Measurements from ENCODE around the gene CWC22.

The CWC22 gene

DNA sequence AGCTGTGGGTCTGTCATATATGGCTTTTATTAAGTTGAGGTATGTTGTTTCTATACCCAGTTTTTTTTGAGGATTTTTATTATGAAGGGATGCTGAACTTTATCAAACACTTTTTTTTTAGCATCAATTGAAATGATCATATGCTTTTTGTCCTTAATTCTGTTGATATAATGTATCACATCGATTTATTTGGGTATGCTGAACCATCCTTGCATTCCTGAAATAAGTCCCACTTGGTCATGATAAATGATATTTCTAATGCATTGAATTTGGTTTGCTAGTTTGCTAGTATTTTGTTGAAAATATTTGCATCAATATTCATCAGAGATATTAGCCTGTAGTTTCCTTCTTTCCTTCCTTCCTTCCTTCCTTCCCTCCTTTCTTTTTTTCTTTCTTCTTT, 22.5 kb upstream of the CWC22 start:
- no peak overlapping the region for H3K18ac ChIP-seq (ENCODE audit: low read length)
- no peak overlapping the region for H2AK5ac ChIP-seq (ENCODE audit: low read length)
- H3K27me3 ChIP-seq (ENCODE audit: insufficient read depth, low read length, poor library complexity) = no peaks in the 10 kb centered on the region
- no CpG with 5 or more reads among the region's 1 CpG for WGBS (ENCODE audit: extremely low coverage, insufficient coverage, low lambda C conversion rate)
- no peaks in the 10 kb centered on the region for H3K79me2 ChIP-seq (ENCODE audit: control insufficient read depth, insufficient read depth, low read length)
- H4K8ac ChIP-seq (ENCODE audit: low read depth, low read length) = no peak overlapping the region
- H3K79me1 ChIP-seq (ENCODE audit: low read length) = no peaks in the 10 kb centered on the region
- H2BK15ac ChIP-seq (replicated peaks; ENCODE audit: low read depth) = no peak overlapping the region
- H4K5ac ChIP-seq (ENCODE audit: low read length) = no peak overlapping the region
- H3K56ac ChIP-seq (ENCODE audit: low read length) = no peak overlapping the region
- no peak overlapping the region for H3K9ac ChIP-seq (ENCODE audit: low read length)
- H3K36me3 ChIP-seq (ENCODE audit: control insufficient read depth, insufficient read depth, low read length) = no peaks in the 10 kb centered on the region
- H2BK120ac ChIP-seq (ENCODE audit: low read depth, low read length) = no peak overlapping the region
- H3K23ac ChIP-seq (ENCODE audit: low read length) = no peak overlapping the region
- no peak overlapping the region for H3K4me3 ChIP-seq (ENCODE audit: low read length)
- no peak overlapping the region for H2BK5ac ChIP-seq (ENCODE audit: low read length)
- no peak overlapping the region for H3K4me2 ChIP-seq (ENCODE audit: low read length)
- no peak for DNase-seq
- peaks cover 2% of the 10 kb centered on the region for H3K4me1 ChIP-seq (ENCODE audit: control insufficient read depth, low read depth, low read length)
- no peak overlapping the region for H3K27ac ChIP-seq (ENCODE audit: low read depth, low read length)
- no peak overlapping the region for H3K4ac ChIP-seq (ENCODE audit: low read depth, low read length)

DNA sequence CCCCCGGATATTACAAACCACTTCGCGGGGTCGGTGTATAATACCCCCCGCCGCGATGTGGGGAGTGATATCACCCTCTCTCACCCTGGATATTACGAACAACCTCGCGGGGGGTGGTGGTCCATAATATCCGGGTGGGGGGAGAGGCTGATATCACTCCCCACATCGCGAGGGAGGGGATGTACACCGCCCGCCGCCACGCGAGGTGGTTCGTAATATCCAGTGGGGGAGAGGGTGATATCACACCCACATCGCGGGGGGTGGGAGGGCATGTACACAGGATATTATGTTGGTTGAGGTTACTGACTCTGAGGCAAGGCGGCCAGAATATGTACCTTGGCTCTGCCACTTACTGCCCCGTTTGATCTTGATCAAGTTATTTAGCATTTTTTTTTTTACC, 14.8 kb upstream of the CWC22 start:
- Histone ChIP-seq H2BK120ac (ENCODE audit: low read depth, low read length) (no peak overlapping the region), H3K79me2 (ENCODE audit: control insufficient read depth, insufficient read depth, low read length) (no peaks in the 10 kb centered on the region), H4K5ac (ENCODE audit: low read length) (no peak overlapping the region), H3K23ac (ENCODE audit: low read length) (no peak overlapping the region), H3K27ac (ENCODE audit: low read depth, low read length) (no peak overlapping the region), H4K8ac (ENCODE audit: low read depth, low read length) (no peak overlapping the region), H3K27me3 (ENCODE audit: insufficient read depth, low read length, poor library complexity) (no peaks in the 10 kb centered on the region), H3K56ac (ENCODE audit: low read length) (no peak overlapping the region), H2AK5ac (ENCODE audit: low read length) (no peak overlapping the region), H3K36me3 (ENCODE audit: control insufficient read depth, insufficient read depth, low read length) (no peaks in the 10 kb centered on the region), H2BK15ac (replicated peaks; ENCODE audit: low read depth) (no peak overlapping the region), H3K4me1 (ENCODE audit: control insufficient read depth, low read depth, low read length) (no peaks in the 10 kb centered on the region), H3K18ac (ENCODE audit: low read length) (no peak overlapping the region), H2BK5ac (ENCODE audit: low read length) (no peak overlapping the region), H3K79me1 (ENCODE audit: low read length) (no peaks in the 10 kb centered on the region), H3K9ac (ENCODE audit: low read length) (no peak overlapping the region), H3K4me3 (ENCODE audit: low read length) (no peak overlapping the region), H3K4ac (ENCODE audit: low read depth, low read length) (no peak overlapping the region), H3K4me2 (ENCODE audit: low read length) (no peak overlapping the region)
- DNase-seq = no peak
- no CpG with 5 or more reads among the region's 23 CpGs for WGBS (ENCODE audit: extremely low coverage, insufficient coverage, low lambda C conversion rate)

DNA sequence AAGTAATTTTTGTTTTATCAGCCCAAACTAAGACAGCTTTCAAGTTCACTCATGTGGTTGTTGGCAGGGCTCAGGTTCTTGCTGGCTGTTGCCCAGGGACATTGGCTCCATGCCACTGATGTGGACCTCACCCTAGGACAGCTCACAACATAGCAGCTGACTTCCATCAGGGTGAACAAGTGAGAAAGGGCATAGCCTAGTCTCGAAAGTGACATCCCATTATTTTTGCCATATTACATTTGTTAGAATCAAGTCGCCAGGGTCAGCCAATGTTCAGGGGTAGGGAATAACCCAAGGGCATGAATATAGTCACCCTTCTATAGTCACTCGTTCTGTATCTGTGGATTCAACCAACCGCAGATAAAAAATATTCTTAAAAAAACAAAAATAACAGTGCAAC, 10.7 kb upstream of the CWC22 start:
- Histone ChIP-seq H3K23ac (ENCODE audit: low read length) (no peak overlapping the region), H2BK120ac (ENCODE audit: low read depth, low read length) (no peak overlapping the region), H3K4me3 (ENCODE audit: low read length) (no peak overlapping the region), H3K4ac (ENCODE audit: low read depth, low read length) (no peak overlapping the region), H4K5ac (ENCODE audit: low read length) (no peak overlapping the region), H3K27ac (ENCODE audit: low read depth, low read length) (no peak overlapping the region), H2BK15ac (replicated peaks; ENCODE audit: low read depth) (no peak overlapping the region), H2AK5ac (ENCODE audit: low read length) (no peak overlapping the region), H3K27me3 (ENCODE audit: insufficient read depth, low read length, poor library complexity) (no peaks in the 10 kb centered on the region), H2BK5ac (ENCODE audit: low read length) (no peak overlapping the region), H3K4me2 (ENCODE audit: low read length) (no peak overlapping the region), H3K79me1 (ENCODE audit: low read length) (no peaks in the 10 kb centered on the region), H3K18ac (ENCODE audit: low read length) (no peak overlapping the region), H3K4me1 (ENCODE audit: control insufficient read depth, low read depth, low read length) (no peaks in the 10 kb centered on the region), H3K79me2 (ENCODE audit: control insufficient read depth, insufficient read depth, low read length) (no peaks in the 10 kb centered on the region), H3K36me3 (ENCODE audit: control insufficient read depth, insufficient read depth, low read length) (no peaks in the 10 kb centered on the region), H3K56ac (ENCODE audit: low read length) (no peak overlapping the region), H4K8ac (ENCODE audit: low read depth, low read length) (no peak overlapping the region), H3K9ac (ENCODE audit: low read length) (no peak overlapping the region)
- no CpG with 5 or more reads among the region's 4 CpGs for WGBS (ENCODE audit: extremely low coverage, insufficient coverage, low lambda C conversion rate)
- DNase-seq = no peak

DNA sequence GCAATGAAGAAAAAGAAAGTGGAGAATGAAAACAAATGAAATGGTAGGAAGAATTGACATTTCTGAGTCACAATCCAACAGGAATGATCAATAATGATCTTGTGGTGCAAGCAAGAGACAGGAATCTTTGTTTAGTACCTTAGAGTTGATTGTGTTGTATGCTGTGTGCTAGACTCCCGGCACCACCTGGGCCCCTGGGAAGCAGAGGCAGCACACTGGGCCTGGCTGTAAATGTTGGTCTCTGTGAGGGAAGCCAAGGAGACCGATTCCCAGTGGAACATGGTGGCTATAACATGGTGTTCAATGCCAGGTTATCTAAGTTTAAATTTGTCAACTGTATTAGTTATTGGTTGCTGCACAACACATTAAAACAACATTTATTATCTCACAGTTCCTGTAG, 9.8 kb upstream of the CWC22 start:
- H2BK120ac ChIP-seq (ENCODE audit: low read depth, low read length) = no peak overlapping the region
- H3K4me2 ChIP-seq (ENCODE audit: low read length) = no peak overlapping the region
- no peak overlapping the region for H2BK5ac ChIP-seq (ENCODE audit: low read length)
- H3K4ac ChIP-seq (ENCODE audit: low read depth, low read length) = no peak overlapping the region
- no peak overlapping the region for H3K18ac ChIP-seq (ENCODE audit: low read length)
- no peak for DNase-seq
- H4K5ac ChIP-seq (ENCODE audit: low read length) = no peak overlapping the region
- no peak overlapping the region for H4K8ac ChIP-seq (ENCODE audit: low read depth, low read length)
- no peak overlapping the region for H2BK15ac ChIP-seq (replicated peaks; ENCODE audit: low read depth)
- H3K79me1 ChIP-seq (ENCODE audit: low read length) = no peaks in the 10 kb centered on the region
- H3K4me1 ChIP-seq (ENCODE audit: control insufficient read depth, low read depth, low read length) = no peaks in the 10 kb centered on the region
- no peaks in the 10 kb centered on the region for H3K27me3 ChIP-seq (ENCODE audit: insufficient read depth, low read length, poor library complexity)
- no peak overlapping the region for H3K4me3 ChIP-seq (ENCODE audit: low read length)
- H3K36me3 ChIP-seq (ENCODE audit: control insufficient read depth, insufficient read depth, low read length) = no peaks in the 10 kb centered on the region
- no peak overlapping the region for H2AK5ac ChIP-seq (ENCODE audit: low read length)
- no peak overlapping the region for H3K23ac ChIP-seq (ENCODE audit: low read length)
- WGBS (ENCODE audit: extremely low coverage, insufficient coverage, low lambda C conversion rate) = no CpG with 5 or more reads among the region's 2 CpGs
- no peaks in the 10 kb centered on the region for H3K79me2 ChIP-seq (ENCODE audit: control insufficient read depth, insufficient read depth, low read length)
- no peak overlapping the region for H3K27ac ChIP-seq (ENCODE audit: low read depth, low read length)
- H3K9ac ChIP-seq (ENCODE audit: low read length) = no peak overlapping the region
- H3K56ac ChIP-seq (ENCODE audit: low read length) = no peak overlapping the region

DNA sequence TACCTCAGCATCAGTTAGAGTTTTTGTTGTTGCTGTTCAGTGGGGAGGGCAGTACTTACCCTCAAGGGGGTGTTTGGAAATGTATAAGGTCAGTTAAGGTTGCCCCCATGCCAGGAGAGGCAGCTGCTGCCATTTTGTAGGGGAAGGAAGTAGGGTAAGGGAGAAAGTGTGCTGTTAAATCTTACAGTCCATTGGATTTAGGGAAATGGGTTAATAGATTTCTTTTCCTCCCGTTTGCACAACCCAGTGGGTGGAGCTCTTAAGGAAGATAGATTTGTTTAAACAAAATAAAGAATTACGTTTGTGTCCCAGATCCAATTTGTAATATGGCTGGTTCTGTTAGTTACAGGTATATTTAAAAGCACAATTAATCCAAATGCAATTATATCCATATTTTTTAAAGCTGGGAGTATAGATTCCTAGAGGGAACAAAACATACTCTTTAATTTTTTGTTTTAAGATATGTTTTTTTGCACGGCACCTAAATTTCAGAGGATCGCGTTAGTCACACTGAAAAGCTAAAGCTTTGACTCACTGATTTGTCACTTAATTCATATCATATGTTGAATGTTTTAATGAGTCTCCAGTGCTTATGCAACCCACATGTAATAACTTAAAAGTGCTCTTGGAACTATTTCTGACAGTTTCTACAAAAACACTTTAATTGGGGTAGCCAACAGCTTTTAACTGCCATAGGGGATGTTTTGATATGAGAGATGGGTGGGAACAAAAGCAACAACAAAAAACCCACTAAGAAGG, 9.0 kb upstream of the CWC22 start:
- Histone ChIP-seq H3K4me2 (ENCODE audit: low read length) (no peak overlapping the region), H2BK120ac (ENCODE audit: low read depth, low read length) (no peak overlapping the region), H2AK5ac (ENCODE audit: low read length) (no peak overlapping the region), H4K5ac (ENCODE audit: low read length) (no peak overlapping the region), H3K4me3 (ENCODE audit: low read length) (no peak overlapping the region), H2BK15ac (replicated peaks; ENCODE audit: low read depth) (no peak overlapping the region), H3K56ac (ENCODE audit: low read length) (no peak overlapping the region), H3K27me3 (ENCODE audit: insufficient read depth, low read length, poor library complexity) (no peaks in the 10 kb centered on the region), H3K79me2 (ENCODE audit: control insufficient read depth, insufficient read depth, low read length) (no peaks in the 10 kb centered on the region), H3K9ac (ENCODE audit: low read length) (no peak overlapping the region), H3K4me1 (ENCODE audit: control insufficient read depth, low read depth, low read length) (no peaks in the 10 kb centered on the region), H3K23ac (ENCODE audit: low read length) (no peak overlapping the region), H3K79me1 (ENCODE audit: low read length) (no peaks in the 10 kb centered on the region), H3K27ac (ENCODE audit: low read depth, low read length) (no peak overlapping the region), H2BK5ac (ENCODE audit: low read length) (no peak overlapping the region), H3K18ac (ENCODE audit: low read length) (no peak overlapping the region), H3K36me3 (ENCODE audit: control insufficient read depth, insufficient read depth, low read length) (no peaks in the 10 kb centered on the region), H4K8ac (ENCODE audit: low read depth, low read length) (no peak overlapping the region), H3K4ac (ENCODE audit: low read depth, low read length) (no peak overlapping the region)
- WGBS (ENCODE audit: extremely low coverage, insufficient coverage, low lambda C conversion rate) = no CpG with 5 or more reads among the region's 5 CpGs
- no peak for DNase-seq

DNA sequence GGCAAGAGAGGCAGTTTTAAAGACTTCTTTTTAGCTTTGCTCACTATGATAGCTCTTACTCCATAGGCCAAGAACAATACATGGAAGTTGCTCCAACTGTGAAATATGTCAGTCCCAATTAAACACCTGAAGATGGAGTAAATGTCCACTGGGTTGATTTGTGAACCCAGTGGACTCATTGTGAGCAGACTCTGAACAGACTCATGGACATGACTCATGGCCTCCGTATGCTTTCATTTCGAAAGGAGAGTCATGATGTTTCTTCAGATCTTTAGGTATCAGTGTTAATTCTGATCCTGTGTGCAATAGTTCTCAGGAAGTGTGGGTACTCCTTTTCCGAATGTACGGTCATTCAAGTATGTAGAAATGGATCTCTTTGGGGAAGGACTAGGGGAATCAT, 5.4 kb upstream of the CWC22 start:
- no peak overlapping the region for H3K18ac ChIP-seq (ENCODE audit: low read length)
- H3K79me2 ChIP-seq (ENCODE audit: control insufficient read depth, insufficient read depth, low read length) = no peaks in the 10 kb centered on the region
- no peaks in the 10 kb centered on the region for H3K4me1 ChIP-seq (ENCODE audit: control insufficient read depth, low read depth, low read length)
- no peak overlapping the region for H4K5ac ChIP-seq (ENCODE audit: low read length)
- H3K9ac ChIP-seq (ENCODE audit: low read length) = no peak overlapping the region
- no peak overlapping the region for H3K23ac ChIP-seq (ENCODE audit: low read length)
- no peak overlapping the region for H4K8ac ChIP-seq (ENCODE audit: low read depth, low read length)
- H3K4me3 ChIP-seq (ENCODE audit: low read length) = no peak overlapping the region
- H3K56ac ChIP-seq (ENCODE audit: low read length) = no peak overlapping the region
- no peak overlapping the region for H3K27ac ChIP-seq (ENCODE audit: low read depth, low read length)
- no peak for DNase-seq
- H2BK5ac ChIP-seq (ENCODE audit: low read length) = no peak overlapping the region
- no peak overlapping the region for H3K4ac ChIP-seq (ENCODE audit: low read depth, low read length)
- no peaks in the 10 kb centered on the region for H3K79me1 ChIP-seq (ENCODE audit: low read length)
- no peak overlapping the region for H2AK5ac ChIP-seq (ENCODE audit: low read length)
- no peak overlapping the region for H3K4me2 ChIP-seq (ENCODE audit: low read length)
- no peak overlapping the region for H2BK120ac ChIP-seq (ENCODE audit: low read depth, low read length)
- H3K27me3 ChIP-seq (ENCODE audit: insufficient read depth, low read length, poor library complexity) = no peaks in the 10 kb centered on the region
- no peaks in the 10 kb centered on the region for H3K36me3 ChIP-seq (ENCODE audit: control insufficient read depth, insufficient read depth, low read length)
- no peak overlapping the region for H2BK15ac ChIP-seq (replicated peaks; ENCODE audit: low read depth)
- WGBS (ENCODE audit: extremely low coverage, insufficient coverage, low lambda C conversion rate) = no CpG with 5 or more reads among the region's 4 CpGs
